Measurements from ENCODE around the gene VCY.
"Not testable (repeated sequence)": the region's sequence is repeated elsewhere in the genome, so short reads cannot be mapped to it uniquely, and the experiment has no call there.

DNA sequence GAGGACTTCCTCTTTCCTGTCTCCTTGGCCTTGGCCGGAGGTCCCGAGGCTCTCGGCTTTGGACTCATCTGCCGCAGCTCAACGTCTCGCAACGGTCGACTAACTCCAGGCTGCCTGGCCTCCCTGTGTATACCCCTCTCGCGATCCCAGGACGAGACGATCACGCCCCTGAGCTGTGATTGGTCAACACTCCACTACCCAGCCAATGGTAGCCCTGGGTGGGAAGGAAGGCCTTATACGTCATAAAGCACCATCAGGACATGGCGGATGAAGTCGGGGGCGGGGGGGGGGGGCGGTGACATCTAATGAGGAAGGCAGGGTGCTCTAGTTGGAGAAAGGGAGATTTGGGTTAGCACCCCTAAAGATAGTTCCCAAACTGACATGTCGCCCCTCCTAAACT is at the start of gene VCY:
- TF ChIP-seq POLR2A, EP300 (IDR thresholded peaks at IDR 0.05): not testable (repeated sequence)
- TF ChIP-seq, protein P1, sequence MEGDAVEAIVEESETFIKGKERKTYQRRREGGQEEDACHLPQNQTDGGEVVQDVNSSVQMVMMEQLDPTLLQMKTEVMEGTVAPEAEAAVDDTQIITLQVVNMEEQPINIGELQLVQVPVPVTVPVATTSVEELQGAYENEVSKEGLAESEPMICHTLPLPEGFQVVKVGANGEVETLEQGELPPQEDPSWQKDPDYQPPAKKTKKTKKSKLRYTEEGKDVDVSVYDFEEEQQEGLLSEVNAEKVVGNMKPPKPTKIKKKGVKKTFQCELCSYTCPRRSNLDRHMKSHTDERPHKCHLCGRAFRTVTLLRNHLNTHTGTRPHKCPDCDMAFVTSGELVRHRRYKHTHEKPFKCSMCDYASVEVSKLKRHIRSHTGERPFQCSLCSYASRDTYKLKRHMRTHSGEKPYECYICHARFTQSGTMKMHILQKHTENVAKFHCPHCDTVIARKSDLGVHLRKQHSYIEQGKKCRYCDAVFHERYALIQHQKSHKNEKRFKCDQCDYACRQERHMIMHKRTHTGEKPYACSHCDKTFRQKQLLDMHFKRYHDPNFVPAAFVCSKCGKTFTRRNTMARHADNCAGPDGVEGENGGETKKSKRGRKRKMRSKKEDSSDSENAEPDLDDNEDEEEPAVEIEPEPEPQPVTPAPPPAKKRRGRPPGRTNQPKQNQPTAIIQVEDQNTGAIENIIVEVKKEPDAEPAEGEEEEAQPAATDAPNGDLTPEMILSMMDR (IDR thresholded peaks at IDR 0.05), result not testable (repeated sequence)
